GM04503 (cell line): Measurements from ENCODE around the gene AGBL3.

Experiments
- DNase-seq: peaks from one replicate; pipeline ENCODE4 v3.0.0-alpha.2; 2012; ENCODE audit warnings: low read depth

Gene AGBL3

DNA sequence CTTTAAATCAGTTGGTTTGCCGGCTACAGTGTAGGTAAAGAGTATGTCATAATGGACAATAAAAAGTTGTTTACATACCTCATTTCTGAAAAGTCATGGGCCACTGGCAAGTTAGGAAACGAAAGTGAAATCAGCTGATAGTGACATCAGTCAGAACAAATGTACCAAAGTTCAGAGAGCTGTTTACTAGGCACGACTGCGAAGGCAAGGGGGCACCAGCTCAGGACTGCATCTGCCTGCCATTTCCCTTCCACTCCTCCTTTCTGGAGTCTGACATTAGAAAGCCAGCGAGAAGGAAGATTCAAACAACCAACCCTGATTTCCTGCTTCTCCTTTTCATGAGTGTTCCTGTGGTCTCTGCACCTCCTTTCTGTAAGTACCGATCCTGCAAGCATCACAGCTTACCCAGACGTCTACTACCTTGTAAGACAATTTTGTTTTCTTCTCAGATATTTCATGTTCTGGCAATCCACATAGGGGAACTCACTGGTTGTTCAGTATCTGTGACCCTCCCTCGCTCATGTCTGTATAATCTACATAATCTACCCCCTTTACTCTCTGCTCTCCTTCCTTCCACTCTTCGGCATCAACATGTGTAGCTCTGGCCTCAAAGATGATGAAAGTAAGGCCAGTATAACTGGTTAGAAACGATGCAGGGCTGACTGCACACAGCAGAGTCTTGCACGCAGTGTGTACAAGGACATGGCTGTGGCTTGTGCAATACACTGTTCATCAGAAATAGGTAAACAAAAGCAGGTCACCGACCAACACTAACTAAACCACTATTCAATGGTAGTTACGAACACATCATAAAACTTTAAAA lies 161.8 kb downstream of the AGBL3 start, which contains the start of gene TMEM140:
Gene TMEM140, plus strand, starts transcription at position 174 of the 823 bp plus-strand sequence. CDS start 16,370 bp downstream, outside the sequence.
- no peak for DNase-seq

DNA sequence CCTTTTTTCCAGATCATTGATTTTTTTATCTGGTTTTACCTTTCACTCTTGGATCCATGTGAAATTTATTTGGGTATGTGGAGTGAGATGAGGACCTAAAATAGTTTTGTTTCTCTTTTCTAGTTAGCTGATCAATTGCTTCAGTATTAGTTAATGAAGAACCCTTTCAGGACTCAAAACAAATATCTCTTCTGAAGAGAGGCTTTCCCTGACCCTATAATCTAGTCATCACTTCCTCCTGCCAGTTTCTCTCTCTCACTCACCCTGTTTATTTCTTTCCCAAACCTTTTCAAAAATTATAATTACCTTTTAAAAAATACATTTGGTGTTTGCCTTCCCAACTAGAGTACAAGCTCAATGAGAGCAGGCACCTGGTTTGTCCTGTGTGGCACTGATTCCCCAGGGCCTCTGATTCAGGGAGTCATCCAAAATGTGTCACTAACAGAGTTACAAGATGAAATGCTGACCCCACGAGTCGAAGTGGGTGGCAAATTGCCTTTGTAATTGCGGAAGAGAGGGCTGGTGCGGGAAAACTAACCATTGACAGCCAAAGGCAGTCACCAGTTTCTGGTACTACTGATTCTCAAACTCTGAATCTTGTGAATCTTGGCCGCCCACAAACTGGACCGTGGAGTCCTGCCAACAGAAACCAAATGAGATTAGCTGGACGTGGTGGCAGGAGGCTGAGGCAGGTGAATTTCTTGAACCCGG lies 163.9 kb downstream of the AGBL3 start:
- DNase-seq, result no peak

DNA sequence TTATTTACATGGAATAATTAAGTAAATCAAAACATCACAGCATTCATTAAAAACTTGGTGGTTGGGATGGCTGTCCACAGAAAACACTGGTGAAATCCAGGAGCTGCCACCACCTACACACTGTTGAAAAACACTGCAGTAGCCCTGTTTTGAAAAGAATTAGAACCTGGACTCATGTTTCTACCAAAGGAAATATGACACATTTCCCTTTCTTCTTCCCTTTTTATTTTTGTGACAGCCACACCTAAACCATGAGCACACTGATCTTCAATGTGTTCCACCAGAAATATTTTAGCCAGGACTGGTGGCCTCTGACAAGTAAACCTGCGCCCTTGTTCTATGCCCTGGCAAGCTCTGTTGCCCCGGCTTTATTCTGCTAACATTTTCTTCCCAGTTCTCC lies 164.8 kb downstream of the AGBL3 start:
- no peak for DNase-seq

DNA sequence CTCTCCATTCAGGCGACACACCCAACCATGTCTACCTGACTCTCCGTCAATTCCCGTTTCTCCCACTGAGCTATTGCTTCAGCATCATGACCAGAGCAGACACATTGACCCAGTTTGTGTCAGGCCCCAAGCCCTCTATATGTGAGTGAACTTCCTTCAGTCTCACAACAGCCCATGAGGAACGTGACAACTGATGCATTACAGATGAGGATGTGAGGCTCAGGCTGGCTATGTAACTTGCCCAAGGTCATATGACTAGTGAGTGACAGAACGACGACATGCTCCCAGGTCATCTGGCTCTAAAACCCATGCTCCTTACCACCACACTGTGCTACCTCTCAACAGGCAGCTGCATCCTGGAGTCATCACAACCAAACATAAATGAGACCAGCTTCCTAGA lies 165.2 kb downstream of the AGBL3 start:
- DNase-seq, result no peak

DNA sequence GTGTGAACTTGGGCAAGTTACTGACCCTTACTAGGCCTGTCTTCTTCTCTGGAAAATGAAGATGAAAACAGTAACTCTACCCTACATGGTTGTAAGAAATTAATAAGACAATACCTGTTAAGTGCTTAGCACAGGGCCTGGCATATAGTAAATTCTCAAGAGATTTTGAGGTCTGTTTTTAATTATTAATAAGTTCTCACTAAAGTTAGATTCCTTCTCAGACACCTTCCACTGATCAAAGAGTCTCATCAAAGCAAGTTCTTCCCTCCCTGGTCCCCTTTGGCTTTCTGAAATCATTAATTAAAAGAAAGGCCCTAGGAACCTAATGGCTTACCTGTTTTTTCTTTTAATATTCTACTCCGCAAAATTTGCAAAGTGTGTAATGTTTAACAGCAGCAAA lies 166.1 kb downstream of the AGBL3 start:
- no peak for DNase-seq

DNA sequence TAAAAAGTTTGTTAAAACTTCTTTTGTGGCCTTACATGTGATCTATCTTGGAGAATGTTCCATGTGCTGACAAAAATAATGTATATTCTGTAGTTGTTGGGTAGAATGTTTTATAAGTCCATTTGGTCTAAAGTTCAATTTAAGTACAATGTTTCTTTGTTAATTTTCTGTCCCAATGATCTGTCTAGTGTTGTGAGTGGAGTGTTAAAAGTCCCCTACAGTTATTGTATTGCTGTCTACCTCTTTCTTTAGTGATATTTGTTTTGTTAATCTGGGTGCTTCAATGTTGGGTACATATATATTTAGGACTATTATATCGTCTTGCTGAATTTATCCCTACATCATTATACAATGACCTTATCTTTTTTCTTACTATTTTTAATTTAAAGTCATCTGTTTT lies 168.4 kb downstream of the AGBL3 start:
- DNase-seq, result no peak

DNA sequence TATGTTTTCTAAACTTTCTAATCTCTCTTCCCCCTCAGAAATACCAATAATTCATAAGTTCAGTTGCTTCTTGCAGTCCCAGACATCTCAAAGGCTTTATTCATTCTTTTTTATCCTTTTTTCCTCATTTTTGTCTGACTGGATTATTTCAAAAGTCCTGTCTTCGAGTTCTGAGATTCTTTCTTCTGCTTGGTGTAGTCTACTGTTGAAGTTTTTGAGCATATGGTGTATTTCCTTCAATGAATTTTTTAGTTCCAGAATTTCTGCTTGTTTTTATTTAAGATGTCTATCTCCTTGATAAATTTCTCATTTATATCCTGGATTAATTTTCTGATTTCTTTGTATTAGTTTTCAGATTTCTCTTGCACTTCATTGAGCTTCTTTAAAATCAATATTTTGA lies 170.0 kb downstream of the AGBL3 start:
- no peak for DNase-seq

DNA sequence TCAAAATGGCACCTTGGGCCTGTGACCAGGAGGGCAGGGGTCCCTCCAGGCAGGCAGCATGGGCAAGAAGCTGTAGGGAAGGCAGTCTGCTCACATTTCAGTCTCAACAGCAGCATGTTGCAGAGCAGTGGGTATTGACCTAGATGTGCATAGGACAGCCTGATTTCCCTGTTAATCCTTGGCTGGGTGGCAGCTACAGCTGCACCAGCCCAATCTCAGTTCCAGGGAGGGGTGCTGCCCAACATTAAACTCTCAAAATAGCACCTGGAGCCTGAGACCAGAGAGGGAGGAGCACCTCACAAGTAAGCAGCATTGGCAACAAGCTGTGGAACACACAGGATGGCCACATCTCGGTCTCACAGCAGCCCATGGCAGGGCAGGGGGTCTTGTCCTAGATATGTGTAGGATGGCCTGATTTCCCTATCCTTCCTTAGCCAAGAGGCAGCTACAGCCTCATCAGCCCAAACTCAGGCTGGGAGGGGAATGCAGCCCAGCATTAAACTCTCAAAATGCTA lies 171.9 kb downstream of the AGBL3 start:
- no peak for DNase-seq

DNA sequence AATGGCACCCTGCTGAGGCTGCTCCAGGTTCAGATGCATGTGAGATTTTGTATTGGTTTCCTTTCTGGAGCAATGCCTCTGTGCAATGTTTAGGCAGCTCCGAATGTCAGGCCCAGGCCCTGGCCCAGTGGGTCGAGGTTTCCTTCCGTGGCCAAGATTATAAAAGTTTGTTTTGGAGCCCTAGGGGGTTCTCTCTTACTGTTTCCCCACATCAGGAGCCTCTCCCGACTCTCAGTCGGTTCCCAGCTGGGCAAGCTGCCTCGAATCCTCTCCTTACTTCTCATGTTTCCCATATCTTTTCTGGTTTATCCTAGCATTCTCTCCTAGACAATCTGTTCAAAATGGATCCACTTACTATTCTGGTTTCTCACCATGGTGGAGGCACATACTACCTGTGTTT lies 172.6 kb downstream of the AGBL3 start:
- DNase-seq, result no peak

DNA sequence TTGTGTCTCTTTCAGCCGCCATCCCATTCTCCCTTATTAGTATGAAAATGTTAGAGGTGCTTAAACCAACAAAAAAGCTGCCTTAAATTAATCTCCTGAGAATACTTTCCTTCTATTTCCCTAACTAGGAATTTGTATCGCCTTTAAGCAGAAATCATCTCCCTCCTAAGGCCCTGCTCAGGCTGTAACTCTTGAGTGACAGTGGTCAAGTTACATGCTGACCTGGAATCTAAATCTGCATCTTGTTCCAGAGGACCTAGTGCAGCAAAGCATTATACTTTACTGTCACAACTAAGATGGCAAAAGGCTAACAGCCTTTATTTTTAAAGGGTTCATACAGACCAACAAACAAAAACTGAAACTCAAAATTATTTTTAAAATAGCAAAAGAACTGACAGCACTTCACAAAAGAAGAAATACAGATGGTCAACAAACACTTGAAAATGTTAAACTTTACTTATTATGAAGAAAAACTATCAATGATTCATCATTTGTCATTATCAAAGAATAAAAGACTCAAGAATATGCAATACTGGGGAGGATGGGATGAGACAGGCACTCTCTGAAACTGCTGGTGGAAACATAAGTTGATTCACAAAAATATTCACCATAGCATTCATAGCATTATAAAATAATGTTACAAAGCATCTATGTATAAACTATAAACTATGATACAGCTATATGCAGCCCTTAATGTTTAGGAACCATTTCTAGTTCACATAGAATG lies 173.2 kb downstream of the AGBL3 start:
- DNase-seq, result no peak

DNA sequence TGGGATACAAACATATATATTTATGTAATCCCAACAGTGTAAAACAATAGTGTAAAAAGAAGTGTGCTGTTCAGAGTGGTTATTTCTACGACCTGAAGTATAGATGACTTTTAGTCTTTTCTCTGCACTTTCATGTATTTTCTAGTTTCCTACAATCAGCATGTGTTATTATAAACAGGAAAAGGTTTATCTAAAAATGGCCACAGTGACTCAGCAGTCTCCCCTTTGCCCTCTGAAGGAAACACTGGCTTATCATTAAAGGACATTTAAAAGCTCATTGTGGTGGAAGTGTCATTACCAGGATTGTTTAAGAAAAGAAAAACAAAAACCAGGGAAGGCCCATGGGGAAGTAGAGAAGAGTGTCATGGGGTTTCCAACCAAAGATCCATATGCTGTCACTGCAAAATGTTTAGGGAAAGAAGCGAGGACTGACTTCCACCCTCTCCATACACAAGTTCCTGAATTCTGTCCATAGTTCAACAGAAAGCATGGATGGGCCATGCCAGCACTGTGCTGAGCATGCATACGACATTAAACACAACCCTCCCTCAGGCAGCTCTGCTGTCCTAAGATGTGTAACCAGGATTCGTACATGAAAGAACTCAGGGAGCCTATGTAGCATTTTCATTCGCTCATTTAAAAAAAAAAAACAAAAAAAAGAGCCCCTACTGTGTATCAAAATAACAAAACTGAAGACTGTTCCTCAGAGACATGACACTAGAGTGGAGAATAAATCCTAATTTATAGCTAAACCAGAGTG lies 174.0 kb downstream of the AGBL3 start:
- no peak for DNase-seq

DNA sequence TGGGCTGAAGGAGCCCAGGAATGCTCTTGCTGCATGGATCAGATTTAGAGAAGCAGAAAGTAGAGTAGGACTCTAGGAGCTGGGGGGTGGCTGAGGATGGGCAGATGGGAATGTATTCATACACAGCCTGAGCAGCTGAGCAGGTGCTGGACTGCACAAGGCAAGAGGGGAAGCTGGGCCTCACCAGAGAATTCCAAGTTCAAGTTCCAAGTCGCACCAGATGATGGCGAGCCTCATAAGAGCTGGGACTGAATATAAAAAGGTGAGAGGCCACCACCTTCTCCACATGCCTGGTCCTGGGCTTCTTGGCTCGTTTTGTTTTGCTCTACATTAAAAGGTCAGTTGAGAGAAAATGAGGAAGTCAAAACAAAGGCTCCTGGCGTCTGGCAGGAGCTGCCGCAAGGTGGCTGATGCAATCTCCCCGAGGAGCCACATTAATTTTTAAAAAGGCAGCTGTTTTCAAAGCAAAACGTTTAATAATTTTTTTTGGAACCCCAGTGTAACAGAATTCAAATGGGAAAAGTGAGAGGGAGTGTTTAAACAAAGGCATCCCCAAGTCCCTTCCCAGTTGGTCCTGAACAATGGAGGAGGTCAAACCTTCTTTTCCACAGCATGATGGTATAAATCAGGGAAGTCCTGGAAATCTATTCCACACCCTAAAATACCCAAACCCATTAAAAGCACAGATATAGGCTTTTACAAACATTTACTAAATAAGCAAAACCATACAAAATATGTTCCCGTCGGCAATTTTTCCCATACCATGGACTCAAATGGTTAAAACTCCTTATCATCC lies 174.7 kb downstream of the AGBL3 start:
- no peak for DNase-seq

DNA sequence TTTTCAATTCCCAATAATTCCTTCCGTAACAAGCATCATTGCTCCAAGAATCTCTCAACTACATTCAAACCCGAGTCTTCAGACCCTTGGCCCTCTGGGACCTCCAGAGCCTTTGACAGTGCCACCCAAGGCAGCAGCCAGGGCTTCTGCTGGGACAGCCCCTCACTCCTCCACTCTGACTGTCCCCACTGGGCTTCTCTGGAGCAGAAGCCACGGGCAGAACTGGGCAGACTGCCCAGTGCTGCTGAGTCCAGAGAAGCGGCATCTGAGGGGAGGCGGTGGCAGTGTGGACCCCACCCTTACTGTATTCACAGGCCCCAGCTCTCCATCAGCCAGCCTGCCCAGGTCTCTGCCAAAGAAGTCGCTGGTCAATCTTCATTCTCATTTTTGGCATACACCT lies 175.4 kb downstream of the AGBL3 start:
- DNase-seq, result no peak

DNA sequence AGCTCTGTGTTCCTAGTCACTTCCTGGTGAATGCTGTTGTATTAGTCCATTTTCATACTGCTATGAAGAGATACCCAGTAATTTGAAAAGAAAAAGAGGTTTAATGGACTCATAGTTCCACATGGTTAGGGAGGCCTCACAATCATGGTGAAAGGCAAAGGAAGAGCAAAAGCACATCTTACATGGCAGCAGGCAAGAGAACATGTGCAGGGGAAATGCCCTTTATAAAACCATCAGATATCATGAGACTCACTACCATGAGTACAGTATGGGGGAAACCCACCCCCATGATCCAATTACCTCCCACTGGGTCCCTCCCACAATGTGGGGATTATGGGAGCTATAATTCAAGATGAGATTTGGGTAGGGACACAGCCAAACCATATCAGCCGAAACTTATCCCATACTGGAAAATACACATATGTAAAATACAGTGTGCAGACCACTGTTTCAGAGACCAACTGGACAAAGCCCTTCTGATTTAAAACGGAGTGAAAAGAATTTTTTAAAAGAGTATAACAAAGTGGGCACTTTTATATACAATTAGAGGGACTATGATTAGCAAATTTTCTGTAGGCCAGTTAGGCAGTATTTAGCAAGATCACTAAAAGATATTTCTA lies 176.2 kb downstream of the AGBL3 start:
- DNase-seq, result no peak

DNA sequence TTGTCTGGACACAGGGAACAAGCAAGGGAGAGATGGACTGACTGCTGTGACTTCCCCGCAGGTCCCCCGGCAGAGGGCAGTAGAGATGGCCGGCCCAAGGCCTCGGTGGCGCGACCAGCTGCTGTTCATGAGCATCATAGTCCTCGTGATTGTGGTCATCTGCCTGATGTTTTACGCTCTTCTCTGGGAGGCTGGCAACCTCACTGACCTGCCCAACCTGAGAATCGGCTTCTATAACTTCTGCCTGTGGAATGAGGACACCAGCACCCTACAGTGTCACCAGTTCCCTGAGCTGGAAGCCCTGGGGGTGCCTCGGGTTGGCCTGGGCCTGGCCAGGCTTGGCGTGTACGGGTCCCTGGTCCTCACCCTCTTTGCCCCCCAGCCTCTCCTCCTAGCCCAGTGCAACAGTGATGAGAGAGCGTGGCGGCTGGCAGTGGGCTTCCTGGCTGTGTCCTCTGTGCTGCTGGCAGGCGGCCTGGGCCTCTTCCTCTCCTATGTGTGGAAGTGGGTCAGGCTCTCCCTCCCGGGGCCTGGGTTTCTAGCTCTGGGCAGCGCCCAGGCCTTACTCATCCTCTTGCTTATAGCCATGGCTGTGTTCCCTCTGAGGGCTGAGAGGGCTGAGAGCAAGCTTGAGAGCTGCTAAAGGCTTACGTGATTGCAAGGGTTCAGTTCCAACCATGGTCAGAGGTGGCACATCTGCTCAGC lies 178.2 kb downstream of the AGBL3 start:
- no peak for DNase-seq

DNA sequence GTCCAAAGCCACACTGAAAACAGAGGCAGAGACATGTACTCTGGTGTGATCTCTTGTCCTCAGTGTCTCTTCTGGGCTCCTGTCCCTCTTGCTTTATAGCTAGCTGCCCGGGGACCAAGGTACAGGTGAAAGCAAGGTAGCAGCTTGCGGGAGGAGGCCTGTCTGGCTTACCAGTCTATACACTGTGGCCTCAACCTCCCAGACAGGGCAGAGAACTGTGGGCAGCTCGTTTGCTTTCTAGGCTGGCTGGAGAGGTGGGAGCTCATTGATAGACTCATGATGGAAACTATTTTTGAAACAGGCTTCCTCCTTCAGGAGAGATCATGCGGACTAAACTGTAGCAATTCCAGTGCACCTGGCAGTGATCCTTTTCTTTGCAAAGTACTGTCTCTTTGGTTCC lies 179.6 kb downstream of the AGBL3 start:
- no peak for DNase-seq

DNA sequence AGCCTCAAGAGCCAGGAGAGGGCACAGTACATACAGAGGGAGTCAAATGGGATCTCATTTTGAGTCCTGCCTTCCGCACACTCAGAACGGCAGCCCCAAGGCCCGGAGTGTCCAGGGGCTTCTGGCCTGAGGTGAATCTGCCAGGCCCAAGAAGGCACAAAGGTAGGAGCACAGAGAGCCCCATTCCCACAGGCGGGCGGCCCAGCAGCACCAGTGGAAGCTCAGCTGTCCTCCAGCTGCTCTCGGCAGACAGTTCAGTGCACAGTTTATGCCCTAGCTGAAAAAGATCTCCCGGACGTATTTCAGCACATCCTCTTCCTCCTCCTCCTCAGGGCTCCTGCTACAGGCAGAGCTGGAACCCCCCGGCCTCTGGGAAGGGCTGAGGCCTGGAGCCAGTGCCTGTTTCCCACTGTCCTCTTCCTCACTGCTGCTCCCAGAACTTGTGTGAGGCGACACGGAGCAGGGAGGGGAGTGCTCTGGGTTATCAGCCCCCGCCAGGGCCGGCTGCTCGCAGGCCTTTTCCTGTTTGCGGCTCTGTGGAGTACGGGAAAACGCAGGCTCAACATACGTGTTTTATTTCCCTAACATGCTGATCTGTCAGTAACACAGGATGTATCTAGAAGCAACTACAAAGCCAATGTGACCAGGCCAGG lies 180.2 kb downstream of the AGBL3 start:
- DNase-seq, result no peak

DNA sequence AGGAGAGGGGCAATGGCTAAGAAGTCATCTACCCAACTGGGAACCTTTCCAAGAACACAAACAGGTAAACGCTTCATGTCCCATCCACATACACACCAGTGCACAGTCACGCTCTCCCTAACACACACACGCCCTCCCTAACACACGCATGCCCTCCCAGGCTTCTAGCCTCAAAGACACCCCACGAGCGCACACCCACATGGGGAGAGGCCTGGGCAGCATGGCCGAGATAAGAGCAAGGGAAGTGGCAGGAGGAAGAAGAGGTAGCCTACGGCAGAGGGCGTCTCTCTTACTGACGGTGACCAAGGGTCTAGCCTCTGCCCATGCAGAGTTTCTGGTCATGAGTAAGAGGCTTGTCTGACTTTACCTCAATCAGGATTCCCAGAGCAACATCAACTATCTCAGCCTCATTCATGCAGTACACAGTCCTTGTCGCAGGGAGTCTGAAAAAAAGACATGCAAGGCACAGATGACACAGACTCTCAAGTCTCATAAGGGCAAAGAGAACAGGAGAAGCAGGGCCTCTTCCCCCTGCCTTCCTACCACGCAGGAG lies 181.1 kb downstream of the AGBL3 start:
- DNase-seq, result no peak

DNA sequence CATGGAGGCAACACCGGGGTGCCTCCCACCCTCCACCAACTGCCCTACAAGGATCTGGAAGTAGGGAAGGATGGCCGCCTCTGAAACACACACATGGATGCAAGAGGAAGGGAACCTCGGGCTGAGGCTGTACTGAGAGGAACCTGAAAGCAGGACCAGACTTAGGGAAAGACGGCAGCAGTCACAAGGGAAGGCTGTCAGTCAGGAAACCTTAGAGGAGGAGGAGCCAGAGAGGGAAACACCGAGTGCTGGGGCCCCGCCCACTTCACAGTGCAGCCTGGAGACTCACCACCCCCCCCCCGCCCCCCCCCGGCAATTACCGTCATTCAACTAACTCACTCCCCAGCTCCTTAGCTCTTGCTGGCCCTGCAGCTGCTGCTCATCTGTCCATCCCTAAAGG lies 181.7 kb downstream of the AGBL3 start:
- no peak for DNase-seq
